ENCODE measurements around the gene MAFB.

DNA sequence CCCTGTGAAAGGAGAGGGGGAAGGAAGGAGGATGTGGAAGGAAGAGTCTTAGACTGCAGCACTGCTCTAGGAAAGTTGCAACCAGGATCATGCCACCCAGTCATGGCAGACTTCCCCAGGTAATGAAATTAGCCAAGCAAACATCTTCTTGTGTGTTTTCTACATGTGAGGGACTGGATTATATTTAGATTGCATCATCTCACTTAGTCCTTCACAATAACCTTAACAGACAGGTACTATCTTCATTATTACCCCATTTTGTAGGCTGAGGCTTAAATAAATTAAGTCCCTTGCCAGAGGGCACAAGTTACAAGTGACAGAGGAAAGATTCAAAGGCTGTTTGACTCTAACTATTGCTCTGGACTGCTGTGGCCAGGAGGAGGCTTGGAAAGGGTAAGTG, 9.7 kb upstream of the MAFB start:
- TF ChIP-seq, protein P1, sequence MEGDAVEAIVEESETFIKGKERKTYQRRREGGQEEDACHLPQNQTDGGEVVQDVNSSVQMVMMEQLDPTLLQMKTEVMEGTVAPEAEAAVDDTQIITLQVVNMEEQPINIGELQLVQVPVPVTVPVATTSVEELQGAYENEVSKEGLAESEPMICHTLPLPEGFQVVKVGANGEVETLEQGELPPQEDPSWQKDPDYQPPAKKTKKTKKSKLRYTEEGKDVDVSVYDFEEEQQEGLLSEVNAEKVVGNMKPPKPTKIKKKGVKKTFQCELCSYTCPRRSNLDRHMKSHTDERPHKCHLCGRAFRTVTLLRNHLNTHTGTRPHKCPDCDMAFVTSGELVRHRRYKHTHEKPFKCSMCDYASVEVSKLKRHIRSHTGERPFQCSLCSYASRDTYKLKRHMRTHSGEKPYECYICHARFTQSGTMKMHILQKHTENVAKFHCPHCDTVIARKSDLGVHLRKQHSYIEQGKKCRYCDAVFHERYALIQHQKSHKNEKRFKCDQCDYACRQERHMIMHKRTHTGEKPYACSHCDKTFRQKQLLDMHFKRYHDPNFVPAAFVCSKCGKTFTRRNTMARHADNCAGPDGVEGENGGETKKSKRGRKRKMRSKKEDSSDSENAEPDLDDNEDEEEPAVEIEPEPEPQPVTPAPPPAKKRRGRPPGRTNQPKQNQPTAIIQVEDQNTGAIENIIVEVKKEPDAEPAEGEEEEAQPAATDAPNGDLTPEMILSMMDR (IDR thresholded peaks at IDR 0.05; ENCODE audit: insufficient read depth, low read length, poor library complexity, severe bottlenecking) = no peak
- no peak for TF ChIP-seq EZH2phosphoT487 (conservative IDR thresholded peaks at IDR 0.05; ENCODE audit: low read length)
